IMR-90 (cell line): ENCODE data around the gene HDAC10. TPM values are rescaled to one million over a fixed set of nuclear protein-coding genes. Genes with fewer than 3 reads are reported as not detected.

Experiments
- ATAC-seq: fragments of 200-7000 bp; cut with Tn5 transposase; 2 replicates; pipeline ENCODE4 v1.9.1; 2020; ENCODE audit warnings: low read depth, mild to moderate bottlenecking, moderate library complexity
- BruUV-seq: library from RNA; stranded (reverse); fragments of 400-500 nt; replicated peaks from 2 replicates; lab custom pipeline; 2021; lab: Mats Ljungman, UMichigan
- CTCF ChIA-PET: fragments of 300-600 bp; formaldehyde crosslinking; extraction: SDS; loops from one replicate; lab custom pipeline; 2021; ENCODE audit warnings: antibody characterized with exemption; lab: Yijun Ruan, JAX
- POLR2A ChIA-PET: fragments of 300-600 bp; sonication (Branson Sonifier 250); formaldehyde crosslinking; loops from one replicate; lab custom pipeline; 2022; ENCODE audit warnings: antibody characterized with exemption; ENCODE audit not compliant: unreplicated experiment; lab: Charles Lee
- DNase-seq: peaks from one replicate; pipeline ENCODE4 v3.0.0; 2013
- H2AFZ ChIP-seq: replicated peaks from 2 replicates; pipeline ENCODE3; 2013; ENCODE audit warnings: low read length, mild to moderate bottlenecking; ENCODE audit not compliant: poor library complexity
- H2AK5ac ChIP-seq: 2 replicates; pipeline ENCODE4 v1.6.1; 2013; ENCODE audit warnings: low read depth, low read length, inconsistent platforms
- H2AK9ac ChIP-seq: replicated peaks from 2 replicates; pipeline ENCODE3; 2013; ENCODE audit warnings: mild to moderate bottlenecking, low read depth, low read length, moderate library complexity; ENCODE audit not compliant: poor library complexity
- H2BK120ac ChIP-seq: 2 replicates; pipeline ENCODE4 v1.6.1; 2013; ENCODE audit warnings: low read depth, low read length, inconsistent platforms
- H2BK15ac ChIP-seq: 3 replicates; pipeline ENCODE4 v1.6.1; 2013; ENCODE audit warnings: low read depth, low read length, inconsistent platforms
- H2BK20ac ChIP-seq: 2 replicates; pipeline ENCODE4 v1.6.1; 2013; ENCODE audit warnings: low read depth, mild to moderate bottlenecking, inconsistent platforms, low read length, moderate library complexity
- H2BK5ac ChIP-seq: 2 replicates; pipeline ENCODE4 v1.6.1; 2013; ENCODE audit warnings: mild to moderate bottlenecking, low read depth, low read length, inconsistent platforms; ENCODE audit not compliant: poor library complexity, severe bottlenecking
- H3K14ac ChIP-seq: replicated peaks from 2 replicates; pipeline ENCODE4 v1.6.1; 2013; ENCODE audit warnings: low read depth, low read length, inconsistent platforms
- H3K18ac ChIP-seq: 2 replicates; pipeline ENCODE4 v1.6.1; 2013; ENCODE audit warnings: low read depth, low read length, control low read depth
- H3K23ac ChIP-seq: 2 replicates; pipeline ENCODE4 v1.6.1; 2013; ENCODE audit warnings: low read depth, low read length, inconsistent platforms
- H3K27ac ChIP-seq: 2 replicates; pipeline ENCODE4 v1.5.1; 2013; ENCODE audit warnings: mild to moderate bottlenecking, control low read depth, low read length; ENCODE audit not compliant: insufficient read depth
- H3K27me3 ChIP-seq: 2 replicates; pipeline ENCODE4 v1.6.1; 2013; ENCODE audit warnings: low read length; ENCODE audit not compliant: control insufficient read depth, insufficient read depth
- H3K36me3 ChIP-seq: 2 replicates; pipeline ENCODE4 v1.6.1; 2013; ENCODE audit warnings: low read length, mixed read lengths; ENCODE audit not compliant: control insufficient read depth, insufficient read depth
- H3K4ac ChIP-seq: 2 replicates; pipeline ENCODE4 v1.6.1; 2013; ENCODE audit warnings: low read depth, low read length, inconsistent platforms
- H3K4me1 ChIP-seq: 2 replicates; pipeline ENCODE4 v1.6.1; 2013; ENCODE audit warnings: low read length, mixed read lengths; ENCODE audit not compliant: control insufficient read depth, insufficient read depth
- H3K4me2 ChIP-seq: 2 replicates; pipeline ENCODE4 v1.6.1; 2013; ENCODE audit warnings: low read depth, mild to moderate bottlenecking, control low read depth, low read length, moderate library complexity
- H3K4me3 ChIP-seq: 2 replicates; pipeline ENCODE4 v1.5.1; 2013; ENCODE audit warnings: low read depth, mild to moderate bottlenecking, control low read depth, low read length, moderate library complexity; ENCODE audit not compliant: insufficient read depth
- H3K56ac ChIP-seq: 2 replicates; pipeline ENCODE4 v1.6.1; 2013; ENCODE audit warnings: low read length, inconsistent platforms; ENCODE audit not compliant: insufficient read depth; ENCODE audit errors: extremely low read depth
- H3K79me1 ChIP-seq, 2 experiments: 2 replicates each; pipeline ENCODE4 v1.6.1; 2013; ENCODE audit warnings: low read length in 2 of 2, inconsistent platforms in 1 of 2, low read depth in 1 of 2
- H3K9ac ChIP-seq: 2 replicates; pipeline ENCODE4 v1.6.1; 2013; ENCODE audit warnings: low read depth, low read length, control low read depth
- H3K9me1 ChIP-seq: 2 replicates; pipeline ENCODE4 v1.6.1; 2013; ENCODE audit warnings: low read length, inconsistent platforms; ENCODE audit not compliant: insufficient read depth
- H3K9me3 ChIP-seq: 2 replicates; pipeline ENCODE4 v1.6.1; 2013; ENCODE audit warnings: low read length; ENCODE audit not compliant: control insufficient read depth, insufficient read depth
- H4K20me1 ChIP-seq: 2 replicates; pipeline ENCODE4 v1.6.1; 2013; ENCODE audit warnings: low read length, inconsistent platforms; ENCODE audit not compliant: insufficient read depth
- H4K5ac ChIP-seq: 2 replicates; pipeline ENCODE4 v1.6.1; 2013; ENCODE audit warnings: mild to moderate bottlenecking, low read depth, low read length, control low read depth
- H4K8ac ChIP-seq, 2 experiments: 2 replicates each; pipeline ENCODE4 v1.6.1; 2013; ENCODE audit warnings: low read depth in 2 of 2, low read length in 2 of 2, control low read depth in 1 of 2, inconsistent platforms in 1 of 2
- H4K91ac ChIP-seq: 2 replicates; pipeline ENCODE4 v1.6.1; 2013; ENCODE audit warnings: low read depth, low read length, inconsistent platforms; ENCODE audit not compliant: insufficient read depth
- BHLHE40 ChIP-seq: fragments of 150-350 bp; IDR thresholded peaks from 2 replicates; pipeline ENCODE4 v1.6.1; 2016; ENCODE audit warnings: mild to moderate bottlenecking, low read depth, low read length
- CEBPB ChIP-seq: IDR thresholded peaks from 2 replicates; pipeline ENCODE4 v1.6.1; 2012; ENCODE audit warnings: low read depth, low read length, improper control_type of control experiment
- MAZ ChIP-seq: IDR thresholded peaks from 2 replicates; pipeline ENCODE4 v1.6.1; 2012; ENCODE audit warnings: low read depth, mild to moderate bottlenecking, low read length, improper control_type of control experiment, moderate library complexity, borderline replicate concordance
- NFE2L2 ChIP-seq: fragments of 150-350 bp; IDR thresholded peaks from 2 replicates; pipeline ENCODE4 v1.6.1; 2016; ENCODE audit warnings: low read depth, mild to moderate bottlenecking, low read length
- POLR2A ChIP-seq: IDR thresholded peaks from 2 replicates; pipeline ENCODE4 v1.6.1; 2012; ENCODE audit warnings: mild to moderate bottlenecking, low read depth, low read length
- RAD21 ChIP-seq: IDR thresholded peaks from 2 replicates; pipeline ENCODE4 v1.6.1; 2012; ENCODE audit warnings: low read length, improper control_type of control experiment
- RCOR1 ChIP-seq: IDR thresholded peaks from 2 replicates; pipeline ENCODE4 v1.6.1; 2012; ENCODE audit warnings: mild to moderate bottlenecking, low read length, improper control_type of control experiment; ENCODE audit not compliant: insufficient replicate concordance
- SMC3 ChIP-seq: fragments of 150-350 bp; IDR thresholded peaks from 2 replicates; pipeline ENCODE4 v1.6.1; 2016; ENCODE audit warnings: low read depth, mild to moderate bottlenecking, antibody characterized with exemption, low read length, moderate library complexity
- WGBS, 2 experiments: methylation state at CpG; one replicate each; pipeline versions ENCODE4 v1.1.5 to v1.1.7; 2013; ENCODE audit warnings: missing lambda C conversion rate in 2 of 2; ENCODE audit not compliant: insufficient read length in 1 of 2; ENCODE audit errors: extremely low coverage in 2 of 2; 5-methylcytosine and 5-hydroxymethylcytosine counted together
- dilution Hi-C: fragments of 300-500 bp; cut with HindIII; formaldehyde crosslinking; loops from one replicate; pipeline ENCODE4 v1.14.3; 2018; ENCODE audit warnings: low sequenced_read_pairs; ENCODE audit not compliant: unreplicated experiment
- in situ Hi-C: fragments of 300-500 bp; cut with MboI; formaldehyde crosslinking; loops from 3 replicates; pipeline ENCODE4 v1.14.3; 2019; ENCODE audit warnings: low sequenced_read_pairs, inconsistent platforms, mixed read lengths
- intact Hi-C: fragments of 100-400 bp; cut with micrococcal nuclease; formaldehyde crosslinking; loops from 2 replicates; pipeline ENCODE4 v1.10.0; 2022
- polyA plus RNA-seq, 3 experiments: library from polyadenylated mRNA; depleted of rRNA; stranded (reverse); fragments of >200 nt; gene quantifications; 2 replicates each; pipeline ENCODE4 v1.2.3, GENCODE V29; 2012; ENCODE audit warnings: low replicate concordance in 1 of 3
- total RNA-seq: library from RNA; depleted of rRNA; stranded (reverse); fragments of >200 nt; gene quantifications from 2 replicates; pipeline ENCODE4 v1.2.3, GENCODE V29; 2012

Gene HDAC10
- total and polyA plus RNA-seq, 2 of the 4 experiments (the other 2 are of a cell fraction) = 3.9 to 35.7 TPM

GRCh38 chr22:50216684-50217520, 34.2 kb downstream of the HDAC10 start:
- H2AFZ ChIP-seq = no peak overlapping the region
- ChIA-PET CTCF (no interaction called here), POLR2A (no interaction called here)
- H3K27ac ChIP-seq = no peak overlapping the region
- H3K9me3 ChIP-seq = no peaks in the 10 kb centered on the region
- H3K4ac ChIP-seq = no peak overlapping the region
- no peak overlapping the region for H3K4me2 ChIP-seq
- no peak overlapping the region for H3K14ac ChIP-seq
- no peak overlapping the region for H3K18ac ChIP-seq
- no peak overlapping the region for H4K8ac ChIP-seq
- H4K91ac ChIP-seq = no peak overlapping the region
- ATAC-seq (no peak), DNase-seq (no peak)
- in situ Hi-C loops (loop anchor here (25.0 kb wide), 1 partner anchor 405 kb away; no protein-coding TSS in a partner anchor), intact Hi-C loops (no loop called here), dilution Hi-C loops (no loop called here)
- peaks cover 74% of the 10 kb centered on the region for H3K36me3 ChIP-seq
- no peak overlapping the region for H3K56ac ChIP-seq
- no peak overlapping the region for H3K4me3 ChIP-seq
- H3K23ac ChIP-seq = no peak overlapping the region
- H2BK120ac ChIP-seq = no peak overlapping the region
- no peak overlapping the region for H2BK20ac ChIP-seq
- H2AK5ac ChIP-seq = no peak overlapping the region
- no peak overlapping the region for H4K5ac ChIP-seq
- no peak overlapping the region for H2BK5ac ChIP-seq
- BruUV-seq = no TSS peak
- H4K20me1 ChIP-seq = peaks cover 57% of the 10 kb centered on the region
- H3K27me3 ChIP-seq = no peaks in the 10 kb centered on the region
- no peaks in the 10 kb centered on the region for H3K4me1 ChIP-seq
- H2AK9ac ChIP-seq = no peak overlapping the region
- peaks cover 3% of the 10 kb centered on the region; the same call in 1 of the 2 replicates for H3K9me1 ChIP-seq
- H3K9ac ChIP-seq = no peak overlapping the region
- H2BK15ac ChIP-seq = no peak overlapping the region
- WGBS, 2 experiments = 91% methylated on average over 27 of the region's 57 CpGs; no CpG with 5 or more reads in 1 of the 2 experiments
- no peak for TF ChIP-seq CEBPB
- TF ChIP-seq BHLHE40 = no peak
- no peak for TF ChIP-seq MAZ
- no peak for TF ChIP-seq RAD21
- no peak for TF ChIP-seq RCOR1
- no peak for TF ChIP-seq POLR2A
- TF ChIP-seq NFE2L2 = no peak
- TF ChIP-seq SMC3 = no peak
- peaks cover 19 to 40% of the 10 kb centered on the region in 2 experiments for H3K79me1 ChIP-seq
